HG03378 (cell line): ENCODE data around the gene KIF5C.

Source experiments
- ATAC-seq: cut with Tn5 transposase; IDR thresholded peaks from one replicate; pipeline ENCODE4 v1.9.1; 2021; ENCODE audit warnings: mild to moderate bottlenecking, moderate library complexity; ENCODE audit not compliant: unreplicated experiment

Gene KIF5C

DNA sequence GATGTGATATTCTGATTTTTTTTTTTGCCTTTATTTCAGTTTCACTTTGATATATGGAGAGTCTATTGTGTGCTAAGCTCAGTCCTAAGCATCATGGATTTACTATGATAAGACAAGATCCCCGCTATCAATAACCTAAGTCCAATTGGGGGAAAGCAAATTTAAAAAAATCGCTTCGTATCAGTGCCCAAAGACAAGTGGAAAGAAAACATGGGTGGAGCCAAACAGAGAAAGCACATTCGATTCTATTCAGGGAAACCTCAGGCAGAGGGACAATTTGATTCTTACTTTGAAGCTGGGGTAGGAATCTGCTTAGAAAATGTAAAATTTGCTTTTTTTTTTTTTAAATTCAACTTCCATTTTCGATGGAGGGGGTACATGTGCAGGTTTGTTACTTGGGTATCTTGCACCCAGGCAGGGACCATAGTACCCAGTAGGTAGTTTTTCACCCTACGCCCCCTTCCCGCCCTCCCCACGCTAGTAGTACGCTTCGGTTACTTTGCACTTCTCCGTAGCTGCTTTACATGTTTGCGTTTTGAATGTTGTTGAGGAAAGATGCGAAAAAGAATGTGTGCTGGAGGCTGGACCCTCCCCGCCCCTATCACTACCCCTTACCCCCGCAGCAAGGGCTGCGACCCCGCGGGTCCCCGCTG lies 12.4 kb downstream of the KIF5C start:
- ATAC-seq = no peak

DNA sequence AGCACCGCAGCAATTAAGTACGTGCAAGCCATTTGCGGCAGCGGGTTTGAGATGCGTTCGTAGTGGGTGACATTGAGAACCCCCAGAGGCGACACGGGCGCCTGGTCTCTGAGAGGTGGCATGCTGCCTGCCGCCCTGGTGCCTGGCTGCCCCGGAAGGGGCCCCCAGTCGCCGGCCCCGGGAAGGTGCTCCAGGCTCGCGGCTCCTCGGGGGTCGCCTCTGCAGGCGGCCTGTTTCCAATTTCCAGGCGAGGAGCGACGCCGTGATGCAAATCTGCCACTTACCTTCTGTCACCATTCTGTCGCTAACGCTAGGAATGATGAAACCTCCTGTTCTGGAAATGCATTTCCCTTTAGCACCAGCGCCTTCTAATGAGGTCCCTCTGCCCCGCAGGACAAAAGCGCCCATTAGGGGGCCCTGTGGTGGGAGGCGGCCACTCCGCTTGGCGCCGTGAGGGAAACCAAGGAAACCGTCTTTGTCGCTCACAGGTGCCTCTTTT lies 13.0 kb downstream of the KIF5C start:
- ATAC-seq = no peak

DNA sequence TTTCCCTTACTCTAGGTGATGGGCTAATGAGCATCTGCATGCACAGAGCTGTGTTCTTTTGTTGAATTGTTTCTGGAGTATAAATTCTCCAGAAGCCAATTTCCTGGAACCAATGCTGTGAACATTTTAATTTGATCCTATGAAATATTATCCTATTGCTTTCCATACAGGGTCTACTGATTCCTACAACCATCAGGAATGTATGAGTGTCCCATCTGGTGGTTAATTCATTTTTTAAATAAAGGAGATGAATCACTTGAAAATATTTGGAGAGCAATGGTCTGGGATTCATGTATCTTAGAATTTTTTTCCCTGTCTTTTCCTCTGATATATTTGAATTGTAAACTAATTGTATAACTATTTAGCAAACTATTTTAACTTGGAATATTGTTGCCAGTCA lies 14.0 kb downstream of the KIF5C start:
- ATAC-seq = no peak

DNA sequence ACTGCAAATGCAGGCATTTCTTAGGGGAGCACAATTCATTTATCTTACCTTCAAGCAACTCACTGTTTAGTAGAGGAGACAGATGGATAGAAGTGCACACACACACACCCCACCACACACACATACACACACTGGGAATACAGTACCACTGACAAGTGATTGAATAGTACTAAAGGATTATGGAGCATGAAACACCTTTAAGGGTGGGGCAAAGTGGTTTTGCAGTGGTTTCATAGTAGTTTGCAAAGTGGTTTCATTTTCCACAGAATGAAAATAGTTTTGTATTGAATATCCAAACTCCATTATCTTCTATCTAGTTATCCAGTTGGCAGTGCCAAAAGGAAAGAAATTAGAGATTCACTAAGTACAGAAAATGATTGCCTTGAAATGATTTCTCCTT lies 18.9 kb downstream of the KIF5C start:
- no peak for ATAC-seq

DNA sequence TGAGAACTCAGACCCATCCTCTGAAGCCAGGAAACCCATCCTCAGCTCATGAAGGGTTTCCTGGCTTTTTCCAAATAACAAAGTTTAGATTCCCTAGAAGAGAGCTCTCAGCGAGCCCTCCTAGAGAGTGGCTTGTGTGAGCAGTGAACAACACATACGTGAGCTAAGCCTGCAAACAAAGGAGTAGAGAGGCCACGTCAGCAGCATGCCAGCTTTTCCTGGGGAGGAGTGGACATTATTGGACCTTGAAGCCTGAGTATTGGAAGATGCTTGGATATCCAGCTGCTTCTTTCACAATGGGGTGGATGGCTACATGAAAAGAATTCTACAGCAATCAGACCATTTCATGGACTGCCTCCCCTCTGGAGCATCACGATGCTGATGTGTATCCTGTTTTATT lies 21.1 kb downstream of the KIF5C start:
- no peak for ATAC-seq

DNA sequence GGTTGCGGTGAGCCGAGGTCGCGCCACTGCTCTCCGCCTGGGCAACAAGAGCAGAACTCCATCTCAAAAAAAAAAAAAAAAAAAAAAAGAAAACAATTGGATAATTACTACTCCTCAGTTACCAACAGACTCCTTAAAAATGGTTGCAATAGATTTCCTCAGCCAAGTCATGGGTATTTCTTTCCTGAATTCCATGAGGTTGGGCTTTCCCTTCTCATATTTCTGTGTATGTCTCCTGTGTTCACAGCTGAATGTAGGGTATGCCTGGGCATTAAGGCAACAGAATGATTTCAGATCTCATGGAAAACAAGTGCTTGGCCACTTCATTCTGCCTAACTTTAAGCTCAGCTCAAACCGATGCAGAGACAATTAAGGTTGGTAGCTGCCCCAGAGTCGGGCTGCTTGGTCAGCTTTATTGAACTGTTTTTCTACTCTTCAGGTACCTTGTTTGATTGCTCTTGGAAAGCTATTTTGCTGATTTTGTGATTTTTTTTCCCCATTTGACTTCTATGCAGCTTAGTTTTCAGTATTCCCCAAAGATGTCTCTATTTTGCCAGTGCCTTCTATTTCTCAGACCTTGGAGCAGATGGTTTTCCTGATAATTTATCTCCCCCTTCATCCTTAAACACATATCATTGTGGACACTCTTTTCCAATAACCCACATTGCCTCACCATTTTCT lies 24.8 kb downstream of the KIF5C start:
- ATAC-seq = no peak

DNA sequence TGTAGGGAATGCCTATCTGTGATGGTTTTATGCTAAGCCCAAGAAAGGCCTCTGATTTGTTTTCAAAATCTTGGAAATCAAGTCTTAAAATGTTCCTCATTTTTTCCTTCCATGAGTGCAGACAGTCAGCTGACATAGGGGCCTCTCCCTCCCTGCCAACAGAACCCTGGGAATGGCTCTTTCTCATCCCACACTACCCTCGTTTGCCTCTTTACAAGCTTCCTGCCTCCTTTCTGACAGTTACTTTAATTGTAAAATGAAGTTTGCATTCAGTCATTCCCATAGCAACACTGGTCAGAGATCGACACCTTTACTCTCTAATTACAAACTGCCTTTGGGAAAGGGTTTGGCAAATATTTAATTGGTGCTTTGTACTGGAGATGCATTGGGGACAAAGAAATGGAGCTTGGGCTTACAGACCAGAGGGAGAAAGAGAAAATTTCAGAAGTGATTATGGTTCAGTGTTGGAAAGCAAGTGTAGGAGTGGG lies 25.4 kb downstream of the KIF5C start:
- ATAC-seq = no peak

DNA sequence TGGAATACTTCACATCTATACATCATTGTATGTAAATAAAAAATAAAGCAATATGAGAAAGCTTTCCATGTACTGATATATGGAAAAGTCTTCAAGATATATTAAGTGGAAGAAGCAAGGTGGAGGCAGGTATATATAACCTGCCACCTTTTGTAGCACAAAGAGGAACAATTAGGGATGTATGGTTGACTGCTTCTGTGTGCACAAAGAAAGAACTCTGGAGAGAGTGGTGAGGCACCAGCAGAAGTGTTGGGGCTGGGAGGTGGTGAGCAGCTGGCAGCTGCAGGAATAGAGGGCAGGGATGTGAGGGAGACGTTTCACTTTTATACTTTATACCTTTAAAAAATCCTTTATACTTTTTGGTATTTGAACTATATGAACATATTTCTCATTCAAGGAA lies 26.1 kb downstream of the KIF5C start:
- ATAC-seq = no peak

DNA sequence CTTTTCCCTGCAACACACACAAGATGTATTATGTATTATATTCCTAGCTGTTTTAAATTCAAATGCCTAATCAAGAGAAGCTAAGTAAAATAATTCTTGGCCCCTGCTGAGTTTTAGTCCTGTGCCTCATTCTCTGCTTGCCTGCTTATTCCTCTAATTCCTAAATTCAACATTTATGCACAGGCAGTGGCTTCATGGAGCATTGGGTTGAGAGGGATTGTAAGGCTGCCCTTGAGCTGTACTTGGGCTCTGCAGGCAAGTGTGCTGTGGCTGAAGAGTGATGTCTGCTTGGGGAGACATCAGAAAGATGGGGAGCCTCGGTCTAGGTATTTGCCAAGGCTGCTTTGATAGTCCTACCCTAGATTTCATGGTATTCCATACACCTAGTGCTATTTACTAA lies 27.8 kb downstream of the KIF5C start:
- no peak for ATAC-seq

DNA sequence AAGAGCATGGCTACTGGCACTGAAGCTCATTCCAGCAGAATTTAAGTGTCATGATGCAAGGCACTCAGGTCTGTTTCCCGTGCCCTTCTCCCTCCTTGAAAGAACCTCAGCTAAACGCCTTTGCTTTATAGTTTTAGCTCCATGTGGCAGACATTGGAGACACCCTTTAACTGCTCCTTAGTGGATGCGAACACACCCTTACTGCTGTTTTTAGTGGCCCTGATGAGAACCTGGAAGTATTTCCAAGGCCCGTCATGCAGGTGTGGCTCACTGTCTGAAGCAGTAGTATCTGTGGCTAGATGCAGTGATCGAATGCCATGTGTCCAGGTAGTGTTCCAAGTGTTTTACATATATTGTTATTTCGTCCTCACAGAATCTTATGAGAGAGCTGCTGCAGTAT lies 28.3 kb downstream of the KIF5C start:
- no peak for ATAC-seq

DNA sequence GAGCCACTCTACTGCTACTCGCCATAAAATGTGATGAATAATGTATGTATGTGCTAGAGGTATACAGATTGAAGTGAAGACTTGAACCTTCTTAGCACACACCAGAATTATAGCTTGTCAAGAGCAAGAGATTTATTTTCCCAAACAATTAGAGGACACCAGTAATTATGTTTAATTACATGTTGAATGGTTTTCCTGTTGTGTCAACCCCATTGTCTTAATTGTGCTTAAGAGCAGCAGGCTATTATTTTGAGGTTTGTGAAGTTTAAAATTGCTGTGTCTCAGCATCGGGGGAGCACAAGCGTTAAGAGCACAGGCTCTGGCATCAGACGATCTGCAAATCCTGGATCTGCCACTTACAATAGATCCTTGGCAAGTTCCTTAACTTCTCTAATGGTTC lies 29.0 kb downstream of the KIF5C start:
- no peak for ATAC-seq

DNA sequence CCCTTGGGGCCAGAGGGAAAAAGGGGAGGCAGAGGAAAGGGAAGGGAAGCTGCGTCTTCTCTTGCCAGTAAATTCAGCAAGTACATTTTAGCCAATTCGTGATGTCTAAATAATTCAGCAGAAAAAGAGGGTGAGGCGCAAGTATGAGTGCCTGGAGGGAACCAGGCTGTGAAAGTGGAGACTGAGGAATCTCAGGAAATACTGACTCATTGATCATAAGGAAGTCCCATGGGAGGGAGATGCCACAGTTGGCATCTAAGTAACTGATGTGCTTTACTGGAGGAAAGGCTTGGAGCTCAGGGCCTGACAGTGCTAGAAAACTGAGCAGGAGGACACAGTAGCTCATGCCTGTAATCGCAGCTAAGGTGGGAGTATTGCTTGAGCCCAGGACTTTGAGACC lies 31.1 kb downstream of the KIF5C start:
- ATAC-seq = no peak

DNA sequence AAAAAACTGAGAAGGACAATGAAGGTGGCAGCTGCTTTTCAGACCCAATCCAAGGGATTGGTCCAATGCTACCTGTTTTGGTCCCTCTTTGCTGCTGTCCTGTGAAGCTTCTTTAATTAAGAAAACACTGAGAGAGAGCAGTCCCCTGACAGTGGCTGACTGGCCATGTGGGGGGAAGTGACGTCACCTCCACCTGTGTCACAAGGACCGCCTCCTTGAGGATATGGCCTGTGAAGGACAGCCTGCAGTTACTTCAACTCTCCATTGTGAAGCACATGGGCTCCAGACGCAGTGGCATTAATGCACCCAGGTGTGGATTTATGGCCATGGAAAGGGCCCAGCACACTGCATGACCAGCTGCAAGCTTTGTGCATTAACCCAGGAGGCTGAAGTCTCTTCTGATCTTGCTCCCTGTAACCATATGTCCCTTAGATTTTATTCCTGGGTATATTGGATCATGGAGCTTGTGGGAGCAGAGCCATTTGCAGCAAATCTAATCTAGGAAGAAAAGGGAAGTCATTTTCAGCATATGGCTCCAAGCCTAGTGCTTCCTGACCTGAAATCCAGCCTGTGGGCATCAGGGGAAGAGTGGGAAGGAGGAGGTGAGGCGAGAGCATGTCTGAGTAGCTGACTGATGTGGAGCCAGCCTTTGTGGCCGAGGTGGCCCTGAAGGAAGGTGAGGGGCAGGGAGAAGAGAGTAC lies 32.2 kb downstream of the KIF5C start:
- ATAC-seq = no peak

DNA sequence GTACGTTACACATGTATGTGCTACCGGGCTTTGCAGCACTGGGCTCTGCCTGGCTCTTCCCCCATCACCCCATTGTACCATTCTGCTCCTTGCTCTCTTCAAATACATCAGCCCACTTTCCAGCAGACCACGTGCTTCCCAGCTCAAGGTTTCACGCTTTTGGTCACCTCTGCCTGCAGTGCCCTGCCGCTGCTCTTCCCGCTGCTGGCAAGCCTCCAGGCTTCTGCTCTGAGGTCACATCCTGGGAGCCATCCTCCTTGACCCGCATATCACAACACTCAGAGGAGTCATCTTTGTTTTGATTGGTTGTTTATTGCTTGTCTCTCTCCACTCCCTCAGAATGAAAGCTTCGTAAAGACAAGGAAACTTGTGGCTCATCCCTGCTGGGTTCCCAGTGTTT lies 34.1 kb downstream of the KIF5C start:
- no peak for ATAC-seq

DNA sequence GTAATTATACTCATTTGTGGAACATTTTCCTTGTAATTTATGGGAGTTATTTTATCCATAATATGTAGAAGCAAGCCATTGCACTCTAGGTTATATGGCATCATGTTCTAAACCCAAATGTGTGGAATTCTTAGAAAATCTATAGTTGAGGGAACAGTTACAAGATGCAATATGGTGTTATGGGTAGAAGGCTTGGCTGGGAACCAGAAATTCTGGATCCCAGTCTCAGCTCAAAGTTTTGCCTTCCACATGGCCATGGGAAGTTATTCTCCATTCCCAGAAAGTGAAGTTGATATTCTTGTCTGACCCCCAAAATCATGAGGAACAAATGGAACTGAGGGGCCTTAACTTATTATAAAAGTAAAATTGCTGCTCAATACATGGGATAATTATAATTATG lies 38.0 kb downstream of the KIF5C start:
- no peak for ATAC-seq

DNA sequence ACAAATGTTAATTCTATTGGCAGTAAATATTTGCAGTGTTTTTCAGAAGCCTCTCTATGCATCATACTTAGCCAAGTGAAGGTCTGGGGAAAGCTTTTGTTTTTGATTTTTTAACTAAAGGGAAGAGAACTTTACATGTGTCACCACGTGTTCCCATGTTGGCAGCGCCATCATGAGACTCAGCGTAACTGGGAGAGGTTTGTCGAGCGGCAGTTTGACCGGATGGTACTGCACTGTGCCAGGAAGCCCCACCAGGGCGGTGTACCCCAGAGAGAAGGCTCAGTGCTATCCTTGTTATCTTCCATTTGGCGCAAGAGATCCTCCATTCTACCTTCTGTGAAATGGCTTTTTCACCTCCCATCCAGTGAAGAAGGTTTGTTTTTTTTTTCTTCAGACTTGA lies 38.5 kb downstream of the KIF5C start:
- ATAC-seq = no peak

DNA sequence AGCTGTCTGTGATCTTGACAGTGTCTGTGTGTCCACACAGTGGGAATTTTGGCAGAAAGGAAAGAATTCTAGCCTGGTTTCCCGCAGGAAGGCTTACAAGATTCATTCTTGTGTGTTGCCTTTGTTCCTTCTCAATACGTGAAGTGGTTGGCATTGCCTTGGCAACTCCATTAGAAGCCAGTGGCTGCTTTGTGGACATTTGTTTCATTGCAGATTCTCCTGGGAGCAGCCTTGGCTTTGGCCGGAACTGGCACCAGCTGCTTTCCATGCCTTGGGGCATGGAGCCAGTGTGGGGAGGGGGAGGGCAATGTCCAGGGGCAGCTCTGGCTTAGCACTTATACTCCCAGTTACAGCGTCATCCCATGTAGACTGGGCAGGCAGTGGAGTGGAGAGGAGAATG lies 39.4 kb downstream of the KIF5C start:
- no peak for ATAC-seq

DNA sequence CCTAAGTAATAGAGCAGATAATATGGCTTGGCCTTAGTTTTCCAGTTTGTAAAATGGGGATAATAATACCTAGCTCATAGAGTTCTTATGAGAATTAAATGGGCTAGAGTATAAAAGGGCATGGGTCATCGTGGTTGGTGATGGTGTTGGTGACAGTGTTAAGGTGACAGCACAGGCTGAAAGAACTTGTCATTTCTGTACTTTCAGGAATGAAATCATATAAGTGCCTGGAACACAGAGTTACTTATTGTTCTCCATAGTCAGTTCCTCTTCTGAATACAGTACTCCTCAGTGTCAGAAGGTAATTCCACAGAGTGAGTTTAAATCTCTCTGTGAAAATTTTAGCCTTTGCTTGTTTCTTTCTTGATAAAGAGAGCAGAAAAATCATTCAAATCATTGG lies 42.4 kb downstream of the KIF5C start:
- ATAC-seq = peak; percentile 66

DNA sequence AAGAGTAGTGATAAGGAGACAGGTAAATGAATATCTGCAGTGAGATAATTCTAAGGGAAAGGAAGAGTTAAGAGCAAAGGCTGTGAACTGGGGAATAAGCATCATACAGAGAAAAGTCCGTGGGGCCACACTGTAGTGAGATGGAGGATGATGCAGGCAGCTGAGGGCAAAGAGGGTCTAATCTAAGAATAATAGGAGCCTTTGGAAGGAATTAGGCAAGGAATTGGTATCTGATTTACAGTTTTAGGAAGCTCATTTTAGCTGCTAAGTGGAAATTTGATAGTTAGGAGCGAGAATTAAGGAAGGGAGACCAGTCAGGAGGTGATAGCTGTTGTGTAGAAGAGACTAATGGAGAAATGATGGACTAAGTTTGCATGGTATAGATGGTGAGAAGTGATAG lies 43.5 kb downstream of the KIF5C start:
- ATAC-seq = no peak

DNA sequence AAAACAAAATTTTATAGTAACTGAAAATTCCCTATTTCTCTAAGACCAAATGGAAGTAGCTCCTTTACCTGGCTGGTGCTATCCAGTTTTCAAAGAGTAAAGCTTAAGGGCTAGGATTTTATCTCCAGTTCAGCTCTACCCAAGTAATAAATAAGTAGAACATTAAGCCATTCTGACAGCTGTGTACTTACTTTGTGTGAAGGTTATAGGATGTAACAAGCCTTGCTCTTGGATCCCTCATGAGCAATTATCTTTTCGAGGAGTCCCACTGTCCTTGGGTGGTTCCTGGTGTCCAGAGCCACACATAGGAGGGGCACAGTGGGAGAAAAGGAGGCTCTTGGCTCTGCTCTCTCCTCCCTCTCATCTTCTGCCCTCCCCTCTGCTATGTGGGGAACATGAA lies 45.5 kb downstream of the KIF5C start:
- ATAC-seq = no peak

DNA sequence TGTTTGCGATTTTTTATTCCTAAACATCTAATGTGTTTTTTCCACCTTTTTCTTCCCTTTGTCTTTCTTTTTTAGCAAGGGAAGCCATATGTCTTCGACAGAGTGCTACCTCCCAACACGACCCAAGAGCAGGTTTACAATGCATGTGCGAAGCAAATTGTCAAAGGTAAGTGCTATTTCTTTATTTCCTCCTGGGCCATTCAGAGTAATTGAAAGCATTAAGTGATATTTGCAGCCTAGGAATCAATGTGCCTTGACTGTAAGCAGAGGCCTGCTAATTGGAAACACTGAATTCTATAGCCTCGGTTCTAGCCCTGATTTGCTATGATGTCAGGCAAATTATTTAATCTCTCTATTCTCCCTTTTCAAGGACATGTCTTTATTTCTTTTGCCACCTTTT lies 47.0 kb downstream of the KIF5C start:
- ATAC-seq = no peak
